ENCODE results near the gene SDCCAG8.

Gene SDCCAG8

GRCh38 chr1:243505986-243506689 lies 250.3 kb downstream of the SDCCAG8 start:
- DNase-seq (ENCODE audit: low spot score): no peak

GRCh38 chr1:243507001-243507671 lies 251.3 kb downstream of the SDCCAG8 start:
- DNase-seq (ENCODE audit: low spot score): no peak

- no peak for DNase-seq (ENCODE audit: low spot score)
Measured at GRCh38 chr1:243507672-243508302, 251.9 kb downstream of the SDCCAG8 start.

- no peak for DNase-seq (ENCODE audit: low spot score)
Measured at GRCh38 chr1:243508303-243508713, 252.5 kb downstream of the SDCCAG8 start.

- no peak for DNase-seq (ENCODE audit: low spot score)
Measured at GRCh38 chr1:243508943-243509342, 253.1 kb downstream of the SDCCAG8 start.

- no peak for DNase-seq (ENCODE audit: low spot score)
Measured at GRCh38 chr1:243510928-243511327, 255.1 kb downstream of the SDCCAG8 start.

GRCh38 chr1:243513726-243514491 lies 258.1 kb downstream of the SDCCAG8 start:
- DNase-seq (ENCODE audit: low spot score): no peak

GRCh38 chr1:243514927-243515326 lies 259.1 kb downstream of the SDCCAG8 start:
- DNase-seq (ENCODE audit: low spot score): no peak

- DNase-seq (ENCODE audit: low spot score): no peak
Measured at GRCh38 chr1:243520831-243521230, 265.0 kb downstream of the SDCCAG8 start.

GRCh38 chr1:243523766-243524165 lies 267.9 kb downstream of the SDCCAG8 start:
- DNase-seq (ENCODE audit: low spot score): no peak

GRCh38 chr1:243525085-243525487 lies 269.2 kb downstream of the SDCCAG8 start:
- peak; percentile 65 for DNase-seq (ENCODE audit: low spot score)

GRCh38 chr1:243526180-243526579 lies 270.3 kb downstream of the SDCCAG8 start:
- DNase-seq (ENCODE audit: low spot score): no peak

GRCh38 chr1:243528459-243529121 lies 272.7 kb downstream of the SDCCAG8 start:
- DNase-seq (ENCODE audit: low spot score): no peak

- DNase-seq (ENCODE audit: low spot score): no peak
Measured at GRCh38 chr1:243529512-243529911, 273.7 kb downstream of the SDCCAG8 start.

- DNase-seq (ENCODE audit: low spot score): no peak
Measured at GRCh38 chr1:243535014-243535413, 279.2 kb downstream of the SDCCAG8 start.

- no peak for DNase-seq (ENCODE audit: low spot score)
Measured at GRCh38 chr1:243539636-243540035, 283.8 kb downstream of the SDCCAG8 start.

- no peak for DNase-seq (ENCODE audit: low spot score)
Measured at GRCh38 chr1:243542739-243543415, 287.0 kb downstream of the SDCCAG8 start.

- no peak for DNase-seq (ENCODE audit: low spot score)
Measured at GRCh38 chr1:243543501-243543900, 287.7 kb downstream of the SDCCAG8 start.

GRCh38 chr1:243546457-243546856 lies 290.6 kb downstream of the SDCCAG8 start:
- no peak for DNase-seq (ENCODE audit: low spot score)

- DNase-seq (ENCODE audit: low spot score): no peak
Measured at GRCh38 chr1:243547891-243548290, 292.1 kb downstream of the SDCCAG8 start.

- DNase-seq (ENCODE audit: low spot score): no peak
Measured at GRCh38 chr1:243548516-243548915, 292.7 kb downstream of the SDCCAG8 start.

Measured in AG08396 (cell line).